GM18858 (cell line): ENCODE data around the gene WFDC5.
"Not testable (repeated sequence)": the region's sequence is repeated elsewhere in the genome, so short reads cannot be mapped to it uniquely, and the experiment has no call there.

Source experiments
- ATAC-seq: cut with Tn5 transposase; IDR thresholded peaks from one replicate; pipeline ENCODE4 v1.9.1; 2021; ENCODE audit not compliant: unreplicated experiment

WFDC5 gene

DNA sequence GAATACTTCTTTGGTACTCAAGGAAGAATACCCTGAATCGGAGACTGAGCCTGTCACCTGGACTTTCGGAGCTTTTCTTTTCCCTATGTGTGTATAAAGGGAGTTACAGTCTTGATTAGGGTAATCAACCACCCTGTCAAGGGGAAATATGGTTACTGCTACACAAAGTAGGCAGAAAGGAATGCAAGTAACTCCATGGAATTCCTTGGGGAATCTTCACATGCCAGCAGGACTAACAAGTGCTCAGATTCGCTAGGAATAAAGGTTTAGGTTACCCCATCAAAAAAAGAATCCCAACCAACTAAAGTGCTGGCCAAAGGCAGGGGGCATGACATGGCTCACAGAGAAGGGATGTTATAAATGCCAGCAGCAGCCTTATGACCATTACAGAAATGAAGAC lies 24.5 kb downstream of the WFDC5 start:
- ATAC-seq: no peak

DNA sequence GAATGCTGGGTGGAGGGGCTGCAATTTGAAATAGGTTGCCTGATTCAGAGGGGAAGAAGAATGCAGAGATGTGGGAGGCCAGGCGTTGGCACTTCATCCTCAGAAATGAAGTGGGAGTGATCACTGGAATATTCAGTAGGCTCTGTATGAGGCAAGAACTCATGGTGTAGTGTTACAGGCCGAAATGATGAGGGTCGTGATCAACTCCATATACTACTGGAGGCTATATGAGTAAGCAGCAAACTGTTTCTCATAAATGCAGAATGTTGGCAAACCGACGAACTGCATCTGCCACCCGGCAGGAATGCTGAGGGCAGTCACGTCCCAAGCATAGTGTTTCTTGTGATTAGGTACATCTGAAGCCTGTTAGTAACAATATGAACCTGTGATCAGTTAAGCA lies 26.7 kb downstream of the WFDC5 start:
- no peak for ATAC-seq

GRCh38 chr20:45087814-45088213 lies 27.2 kb downstream of the WFDC5 start:
- ATAC-seq: no peak

DNA sequence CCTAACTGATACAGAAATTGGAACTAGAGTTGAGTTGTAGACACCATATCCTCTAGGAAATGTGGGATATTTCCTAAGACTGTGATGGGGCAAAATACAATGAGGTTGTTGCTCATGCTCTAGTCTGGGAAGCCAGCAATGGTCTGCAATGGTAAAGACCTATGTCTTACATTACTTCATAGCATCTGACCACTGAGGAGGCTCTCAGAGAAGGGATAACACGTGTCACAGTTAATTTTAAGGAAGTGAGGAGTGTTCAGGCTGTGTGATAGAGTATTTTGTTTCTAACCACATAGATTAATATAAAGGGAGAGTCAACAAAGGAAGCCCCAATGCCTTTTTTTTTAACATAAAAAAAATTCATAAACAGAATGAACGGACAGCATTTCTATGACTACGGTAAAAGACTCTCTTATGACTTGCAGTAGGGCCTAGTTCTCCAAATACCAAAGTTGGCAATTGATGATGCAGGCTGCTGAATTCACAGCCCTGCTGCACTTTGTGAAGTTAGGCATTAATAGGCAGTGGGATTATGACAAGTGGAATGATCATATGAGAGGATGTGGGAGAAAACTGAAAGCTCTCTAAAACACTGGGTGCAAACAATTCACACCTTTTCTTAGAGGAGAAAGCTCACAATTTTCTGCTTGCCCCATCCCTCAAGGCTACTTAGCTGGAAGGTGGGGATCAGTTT lies 27.7 kb downstream of the WFDC5 start:
- no peak for ATAC-seq

GRCh38 chr20:45085867-45086266 lies 29.1 kb downstream of the WFDC5 start:
- no peak for ATAC-seq

- no peak for ATAC-seq
These were observed 29.7 kb downstream of the WFDC5 start for GRCh38 chr20:45085289-45085688.

DNA sequence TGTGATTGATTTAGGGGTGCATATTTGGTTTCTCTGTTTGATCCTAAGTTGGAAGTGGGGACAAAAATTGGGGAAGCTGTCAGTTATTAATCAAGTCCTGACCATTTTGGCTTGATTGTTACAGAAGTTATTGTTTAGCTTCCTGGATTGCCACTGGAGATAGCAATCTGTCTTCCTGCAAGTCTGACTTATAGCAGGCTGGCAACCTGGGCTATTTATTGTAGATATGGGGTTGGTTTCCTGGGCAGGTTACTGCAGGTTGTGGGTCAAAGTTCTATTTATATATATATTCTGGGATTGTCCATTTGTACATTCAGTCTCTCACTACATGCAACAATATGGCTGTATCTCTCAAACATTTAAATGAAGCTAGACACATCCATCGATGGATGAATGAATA lies 31.8 kb downstream of the WFDC5 start:
- no peak for ATAC-seq

DNA sequence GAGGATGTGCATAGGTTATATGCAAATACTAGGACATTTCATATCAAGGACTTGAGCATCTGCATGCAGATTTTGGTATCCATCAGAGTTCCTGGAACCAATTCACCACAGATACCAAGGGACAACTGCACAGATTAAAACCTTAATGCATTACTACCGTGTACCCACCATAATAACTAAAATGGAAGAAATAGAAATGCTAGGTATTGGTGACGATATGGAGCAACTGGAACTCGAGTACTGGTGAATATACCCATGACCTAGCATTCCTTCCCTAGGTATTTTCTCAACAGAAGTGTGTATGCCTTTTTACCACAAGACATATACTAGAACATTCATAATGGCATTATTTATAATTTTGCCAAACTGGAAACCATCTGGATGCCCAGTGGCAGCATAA lies 32.5 kb downstream of the WFDC5 start:
- ATAC-seq: no peak

DNA sequence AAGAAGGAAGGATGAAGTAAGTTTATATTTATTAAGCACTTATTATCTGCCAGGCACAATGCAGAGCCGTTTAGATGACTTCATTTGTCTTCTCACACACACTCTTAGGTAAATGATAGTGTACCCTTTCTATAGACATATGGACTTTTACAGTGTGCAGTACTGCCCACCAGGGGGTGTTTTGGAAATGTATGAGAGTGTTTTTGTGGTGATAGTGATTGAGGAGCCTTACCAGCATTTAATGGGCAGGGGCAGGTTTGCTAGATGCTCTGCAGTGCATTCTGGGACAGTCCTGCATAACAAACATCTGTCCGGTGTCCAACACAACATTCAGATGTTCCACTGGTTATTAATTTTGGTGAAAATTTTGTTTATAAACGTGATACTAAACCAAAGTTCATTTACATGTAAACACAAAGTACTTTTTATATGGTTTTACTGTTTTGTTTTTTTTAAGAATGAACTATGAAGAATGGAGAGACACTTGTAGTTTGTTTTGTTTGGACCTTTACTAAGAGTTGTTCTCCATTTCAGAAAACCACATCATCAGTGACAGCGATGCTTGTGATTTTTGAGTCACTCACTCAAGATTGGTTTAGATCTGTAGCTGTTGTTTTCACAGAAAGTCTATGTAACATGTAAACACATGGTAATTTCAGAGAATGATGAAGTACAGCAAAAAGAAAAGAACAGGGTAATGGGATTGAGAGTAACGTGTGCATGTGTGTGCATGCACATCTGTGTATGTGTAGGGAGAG lies 33.9 kb downstream of the WFDC5 start:
- ATAC-seq: no peak

DNA sequence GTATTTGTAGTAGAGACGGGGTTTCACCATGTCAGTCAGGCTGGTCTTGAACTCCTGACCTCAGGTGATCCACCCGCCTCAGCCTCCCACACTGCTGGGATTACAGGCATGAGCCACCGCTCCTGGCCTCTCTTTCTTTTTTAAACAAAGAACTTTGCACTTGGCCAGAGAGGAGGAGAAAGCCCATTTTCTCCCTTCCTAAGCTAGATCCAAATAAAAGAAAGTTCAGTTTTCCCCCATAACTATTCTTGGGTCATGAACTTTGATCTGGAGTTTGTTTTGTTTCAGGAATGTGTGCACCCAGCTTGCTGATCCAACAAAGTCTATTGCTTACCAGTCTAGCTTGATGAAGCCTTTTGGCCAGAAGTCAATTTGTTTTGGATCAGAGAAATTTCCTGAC lies 37.4 kb downstream of the WFDC5 start:
- no peak for ATAC-seq

- ATAC-seq: no peak
These were observed 41.8 kb downstream of the WFDC5 start for GRCh38 chr20:45073221-45073620.

- no peak for ATAC-seq
These were observed 42.9 kb downstream of the WFDC5 start for GRCh38 chr20:45072066-45072465.

DNA sequence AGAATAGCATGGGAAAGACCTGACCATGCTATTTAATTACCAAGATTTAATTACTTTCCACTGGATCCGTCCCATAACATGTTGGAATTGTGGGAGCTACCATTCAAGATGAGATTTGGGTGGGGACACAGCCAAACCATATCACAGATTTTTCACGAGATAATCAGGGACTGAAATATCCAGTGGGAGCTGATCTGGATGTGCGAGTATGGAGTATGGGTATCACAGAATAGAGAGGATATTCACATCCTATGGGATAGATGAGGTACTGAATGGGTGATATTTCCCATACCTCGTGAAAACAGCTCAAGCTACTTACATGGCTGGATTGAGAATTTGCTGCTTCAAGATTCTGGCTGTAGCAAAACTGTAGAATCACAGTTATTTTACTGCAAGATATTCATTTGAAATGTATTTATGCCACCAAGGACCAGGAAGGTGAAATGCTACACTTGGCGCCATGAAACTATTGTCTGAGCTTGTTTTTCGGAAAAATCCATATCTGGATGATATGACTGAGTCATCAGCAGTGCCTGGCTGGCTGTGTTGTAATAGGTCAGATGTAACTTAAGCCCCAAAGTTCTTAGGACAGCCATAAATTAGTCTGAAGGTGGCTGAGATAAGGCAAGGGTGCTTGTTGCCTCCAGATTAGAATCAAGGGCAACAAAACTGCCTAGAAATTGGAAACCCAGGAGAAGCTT lies 43.9 kb downstream of the WFDC5 start:
- no peak for ATAC-seq

DNA sequence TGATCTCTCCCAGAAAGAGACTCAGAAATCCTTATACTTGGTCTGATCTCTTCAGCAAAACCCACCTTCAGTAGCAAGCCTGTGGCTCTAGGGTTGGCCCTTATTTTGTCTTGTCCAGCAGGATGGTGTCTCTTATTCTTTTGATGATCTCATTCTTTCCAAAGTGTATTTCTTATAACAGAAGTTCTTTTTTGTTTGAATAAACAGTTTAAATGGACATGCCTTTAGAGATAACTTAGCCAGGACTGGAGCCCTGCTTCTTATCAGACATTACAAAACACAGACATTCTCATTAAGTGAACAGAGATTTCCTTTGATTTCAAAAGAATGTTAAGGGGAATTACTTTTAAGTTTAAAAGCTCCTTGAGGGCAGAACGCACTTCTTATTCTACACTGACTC lies 45.7 kb downstream of the WFDC5 start:
- no peak for ATAC-seq

DNA sequence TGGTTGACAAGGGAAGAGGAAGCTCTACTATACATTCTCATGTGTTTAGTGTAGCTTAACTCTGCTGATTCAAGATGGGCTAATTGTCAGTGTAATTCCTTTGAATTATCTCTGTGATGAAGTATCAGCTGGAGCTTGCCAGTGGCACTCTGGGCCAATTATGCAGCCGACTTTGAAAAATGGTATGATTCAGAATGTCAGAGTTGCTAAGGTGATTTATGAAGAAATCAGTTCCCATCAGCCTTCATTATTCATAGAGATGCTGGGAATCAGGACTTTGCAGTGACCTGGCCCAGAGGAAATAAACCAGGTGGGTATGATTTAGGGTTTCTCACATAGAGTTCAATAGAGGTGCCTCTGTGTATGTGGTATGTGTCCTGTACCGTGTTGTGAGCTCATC lies 47.4 kb downstream of the WFDC5 start:
- no peak for ATAC-seq

DNA sequence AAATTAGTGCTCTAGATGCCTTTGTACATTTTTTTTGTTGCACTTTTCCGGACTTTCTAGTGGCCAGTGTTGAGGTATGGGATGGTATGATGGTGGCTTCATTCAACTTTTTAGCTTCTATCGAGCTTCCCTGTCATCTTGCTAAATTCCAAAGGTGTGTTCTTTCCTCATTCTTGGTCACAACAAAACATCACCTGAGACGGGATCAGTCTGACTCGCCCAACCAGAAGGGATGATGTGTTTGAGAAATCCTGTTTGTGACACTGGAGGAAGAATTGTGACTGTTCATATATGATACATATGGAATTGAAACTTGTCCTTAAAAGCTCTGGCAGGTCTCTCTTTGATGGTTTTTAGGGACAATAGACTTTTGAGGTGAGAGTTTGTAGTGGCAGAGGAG lies 47.9 kb downstream of the WFDC5 start:
- ATAC-seq: no peak

GRCh38 chr20:45066372-45066771 lies 48.6 kb downstream of the WFDC5 start:
- ATAC-seq: no peak

- no peak for ATAC-seq
These were observed 50.2 kb downstream of the WFDC5 start for GRCh38 chr20:45064812-45065211.

DNA sequence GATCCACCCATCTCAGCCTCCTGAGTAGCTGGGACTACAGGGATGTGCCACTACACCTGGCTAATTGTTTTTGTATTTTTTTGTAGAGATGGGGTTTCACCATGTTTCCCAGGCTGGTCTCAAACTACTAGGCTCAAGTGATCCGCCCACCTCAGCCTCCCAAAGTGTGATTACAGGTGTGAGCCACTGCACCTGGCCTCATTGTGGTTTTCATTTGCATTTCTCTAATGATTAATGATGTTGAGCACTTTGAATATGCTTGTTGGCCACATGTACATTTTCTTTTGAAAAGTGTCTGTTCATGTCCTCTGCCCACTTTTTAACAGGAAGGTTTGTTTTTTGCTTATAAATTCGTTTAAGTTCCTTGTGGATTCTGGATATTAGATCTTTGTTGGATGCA lies 51.9 kb downstream of the WFDC5 start:
- ATAC-seq: not testable (repeated sequence)

- no peak for ATAC-seq
These were observed 53.7 kb downstream of the WFDC5 start for GRCh38 chr20:45061244-45061643.

DNA sequence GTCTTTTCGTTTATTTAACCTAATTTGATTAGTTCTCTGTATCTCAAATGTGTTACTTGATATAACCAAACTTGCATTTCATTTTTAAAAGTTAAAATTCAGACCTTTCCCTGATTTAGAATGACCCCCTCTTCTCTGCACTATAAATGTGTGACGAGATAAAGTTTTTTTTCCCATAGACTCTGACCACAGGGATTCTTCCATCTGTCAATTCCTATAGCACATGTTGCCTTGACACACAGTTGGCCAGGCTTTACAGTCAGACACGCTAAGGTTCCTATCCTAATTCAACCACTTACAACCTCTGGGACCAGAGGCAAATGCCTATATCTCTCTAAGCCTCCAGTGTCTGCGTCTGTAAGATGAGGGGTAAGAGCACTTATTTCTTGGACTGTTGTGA lies 54.7 kb downstream of the WFDC5 start:
- no peak for ATAC-seq
